Pancreas (tissue), 10 donors: Measurements from ENCODE around the gene BNIP5. TPM values are rescaled to one million over a fixed set of nuclear protein-coding genes. Genes with fewer than 3 reads are reported as not detected.

Experiments
- ATAC-seq, 4 donors: fragments of 200-7000 bp; cut with Tn5 transposase; one replicate each; pipeline versions ENCODE4 v1.8.0 to v1.9.1; 2020; ENCODE audit warnings: mild to moderate bottlenecking in 4 of 4, moderate library complexity in 4 of 4
- DNase-seq, 6 donors: peaks; one replicate each; pipeline ENCODE4 v3.0.0-alpha.2; 2020
- FAIRE-seq: peaks from 2 replicates; lab custom pipeline; 2012; peaks lifted over from hg19 to GRCh38; lab: Jason Lieb, UNC
- H3K27ac ChIP-seq, 4 donors: fragments of 200-600 bp; sonication (generic); 1 replicate in 3 of 4; 2 replicates in 1 of 4; pipeline versions ENCODE4 v1.5.0 to v1.8.0; 2020
- H3K27me3 ChIP-seq, 4 donors: fragments of 200-600 bp; one replicate each; pipeline ENCODE4 v1.8.0; 2021
- H3K36me3 ChIP-seq, 3 donors: fragments of 200-600 bp; sonication (generic) in 1 of 3; one replicate each; pipeline versions ENCODE4 v1.5.0 to v1.8.0; 2020 to 2021
- H3K4me1 ChIP-seq, 3 donors: fragments of 200-600 bp; one replicate each; pipeline ENCODE4 v1.8.0; 2021
- H3K4me3 ChIP-seq, 4 donors: fragments of 200-600 bp; sonication (generic) in 2 of 4; one replicate each; pipeline versions ENCODE4 v1.5.0 to v1.8.0; 2020 to 2021
- H3K9me3 ChIP-seq, 4 donors: fragments of 200-600 bp; one replicate each; pipeline ENCODE4 v1.8.0; 2021
- WGBS, 2 donors: extraction: QIAGEN DNeasy Blood & Tissue Kit; methylation state at CpG; one replicate each; pipeline ENCODE4 v1.1.7; 2013; 5-methylcytosine and 5-hydroxymethylcytosine counted together
- intact Hi-C, 3 donors: fragments of 100-400 bp; cut with DNase I; formaldehyde crosslinking; loops; one replicate each; pipeline versions ENCODE4 v1.11.1 to v1.14.2; 2022
- polyA plus RNA-seq, 2 donors: library from polyadenylated mRNA; stranded (reverse); fragments of 200-250 nt; gene quantifications; one replicate each; pipeline ENCODE4 v1.2.3, GENCODE V29; 2013
- total RNA-seq, 6 donors: library from RNA; stranded (reverse); fragmentation: NEBNext Ultra II Directional in 4 of 6; extraction: Animal tissue kit (Norgen Biotek cat#: 25700) in 4 of 6; gene quantifications; one replicate each; pipeline versions ENCODE4 v1.2.1 to v1.2.4, GENCODE V29; 2021 to 2023
- TF ChIP-seq, protein P1 (sequence below), 4 donors: fragments of 200-600 bp; sonication (generic) in 3 of 4; IDR thresholded peaks; one replicate each; pipeline versions ENCODE4 v1.5.0 to v1.8.0; 2021; ENCODE audit warnings: antibody characterized with exemption in 4 of 4
- donor health status: healthy with polysubstance abuse.
- donor health status: DM: no; HTN: no; CAD: no; lungs with moderate emphysema.
- donor health status: DM: no; HTN: no; CAD: no.
- donor health status: control.
- donor health status: control.
- donor health status: Bipolar disorder and iron deficiency.
- donor health status: DM: yes; HTN: yes; CAD: no.
- donor health status: DM: no; HTN: no; CAD: no.
- donor health status: DM: no; HTN: no; CAD: no.
- donor health status: DM: yes; HTN: yes; CAD: no.

Gene BNIP5
- total and polyA plus RNA-seq, 8 donors: 0.12 to 37.5 (median 0.38) TPM

DNA sequence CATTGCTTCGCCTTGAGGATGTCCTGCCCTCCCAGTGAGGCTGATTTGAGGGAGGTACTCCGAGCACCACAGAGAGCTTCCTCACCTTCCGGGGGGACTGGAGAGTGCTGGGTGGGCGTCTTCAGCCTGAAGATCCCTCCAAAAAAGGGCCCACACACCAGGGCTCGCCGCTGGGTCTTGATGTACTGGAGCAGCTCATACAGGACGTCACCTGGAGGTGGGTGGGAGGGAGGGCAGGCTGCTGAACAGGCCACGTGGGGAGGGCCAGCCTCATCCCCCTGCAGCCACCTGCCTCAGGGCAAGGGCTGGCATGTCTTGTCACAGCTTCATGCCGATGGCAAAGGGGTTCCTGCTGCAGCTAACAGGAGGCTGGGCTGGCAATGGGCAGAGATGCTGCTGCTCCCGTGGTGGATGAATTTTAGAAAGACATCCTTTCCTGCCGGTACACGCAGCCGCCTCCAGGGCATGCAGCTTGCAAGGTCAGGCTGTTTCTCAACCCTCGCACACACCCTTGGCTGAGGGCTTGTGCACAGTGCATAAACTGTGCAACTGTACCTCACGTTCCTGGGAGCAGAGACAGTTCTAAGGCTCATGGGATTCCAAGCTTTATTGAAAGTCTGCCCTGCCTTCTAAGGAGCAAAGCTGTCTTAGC, 36.8 kb upstream of the BNIP5 start:
- Histone ChIP-seq H3K9me3 (no peaks in the 10 kb centered on the region), H3K27me3 (no peaks in the 10 kb centered on the region), H3K4me1 (no peaks in the 10 kb centered on the region), H3K36me3 (no peaks in the 10 kb centered on the region), H3K27ac (no peak overlapping the region), H3K4me3 (no peak overlapping the region)
- intact Hi-C loops: no loop called here
- 48 to 54% methylated on average over 15 of the region's 15 CpGs for WGBS, 2 donors
- ATAC-seq (no peak), DNase-seq (no peak), FAIRE-seq (no peak)
- TF ChIP-seq, protein P1, sequence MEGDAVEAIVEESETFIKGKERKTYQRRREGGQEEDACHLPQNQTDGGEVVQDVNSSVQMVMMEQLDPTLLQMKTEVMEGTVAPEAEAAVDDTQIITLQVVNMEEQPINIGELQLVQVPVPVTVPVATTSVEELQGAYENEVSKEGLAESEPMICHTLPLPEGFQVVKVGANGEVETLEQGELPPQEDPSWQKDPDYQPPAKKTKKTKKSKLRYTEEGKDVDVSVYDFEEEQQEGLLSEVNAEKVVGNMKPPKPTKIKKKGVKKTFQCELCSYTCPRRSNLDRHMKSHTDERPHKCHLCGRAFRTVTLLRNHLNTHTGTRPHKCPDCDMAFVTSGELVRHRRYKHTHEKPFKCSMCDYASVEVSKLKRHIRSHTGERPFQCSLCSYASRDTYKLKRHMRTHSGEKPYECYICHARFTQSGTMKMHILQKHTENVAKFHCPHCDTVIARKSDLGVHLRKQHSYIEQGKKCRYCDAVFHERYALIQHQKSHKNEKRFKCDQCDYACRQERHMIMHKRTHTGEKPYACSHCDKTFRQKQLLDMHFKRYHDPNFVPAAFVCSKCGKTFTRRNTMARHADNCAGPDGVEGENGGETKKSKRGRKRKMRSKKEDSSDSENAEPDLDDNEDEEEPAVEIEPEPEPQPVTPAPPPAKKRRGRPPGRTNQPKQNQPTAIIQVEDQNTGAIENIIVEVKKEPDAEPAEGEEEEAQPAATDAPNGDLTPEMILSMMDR (IDR thresholded peaks at IDR 0.05): no peak

- no peaks in the 10 kb centered on the region for H3K9me3 ChIP-seq
- TF ChIP-seq, protein P1 (IDR thresholded peaks at IDR 0.05): no peak
- DNase-seq (no peak), FAIRE-seq (no peak), ATAC-seq (no peak)
- no peak overlapping the region for H3K27ac ChIP-seq
- intact Hi-C loops: no loop called here
- H3K4me3 ChIP-seq: no peak overlapping the region
- 87 to 91% methylated on average over 6 of the region's 6 CpGs for WGBS, 2 donors
- H3K4me1 ChIP-seq: no peaks in the 10 kb centered on the region
- no peaks in the 10 kb centered on the region for H3K27me3 ChIP-seq
- H3K36me3 ChIP-seq: no peaks in the 10 kb centered on the region
Observed at GRCh38 chr6:36372088-36372487, 35.4 kb upstream of the BNIP5 start.

DNA sequence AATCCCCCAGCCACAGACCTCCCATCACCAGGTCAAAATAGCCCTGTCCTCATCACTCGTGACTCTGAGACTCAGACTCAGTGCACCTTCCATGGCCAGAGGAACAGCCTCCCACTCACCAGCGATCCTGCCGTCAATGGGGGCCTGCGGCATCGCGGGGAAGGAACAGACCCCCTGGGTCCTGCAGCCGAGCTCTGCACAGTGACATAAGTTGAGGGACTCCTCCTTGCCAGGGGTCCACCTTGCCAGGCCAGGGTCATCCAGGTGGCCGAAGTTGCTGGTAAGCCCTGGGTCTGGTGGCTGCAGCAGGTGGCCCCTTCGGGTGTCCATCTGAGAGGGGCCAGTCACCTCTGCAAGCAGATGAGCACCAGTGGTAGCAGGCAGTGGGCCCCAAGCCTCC, 34.5 kb upstream of the BNIP5 start:
- Histone ChIP-seq H3K4me3 (no peak overlapping the region), H3K4me1 (no peaks in the 10 kb centered on the region), H3K27me3 (no peaks in the 10 kb centered on the region), H3K36me3 (no peaks in the 10 kb centered on the region), H3K27ac (no peak overlapping the region), H3K9me3 (no peaks in the 10 kb centered on the region)
- DNase-seq: no peak
- ATAC-seq: no peak
- no peak for FAIRE-seq
- intact Hi-C loops: no loop called here
- WGBS, 2 donors: 82 to 88% methylated on average over 9 of the region's 9 CpGs
- TF ChIP-seq, protein P1 (IDR thresholded peaks at IDR 0.05): no peak

DNA sequence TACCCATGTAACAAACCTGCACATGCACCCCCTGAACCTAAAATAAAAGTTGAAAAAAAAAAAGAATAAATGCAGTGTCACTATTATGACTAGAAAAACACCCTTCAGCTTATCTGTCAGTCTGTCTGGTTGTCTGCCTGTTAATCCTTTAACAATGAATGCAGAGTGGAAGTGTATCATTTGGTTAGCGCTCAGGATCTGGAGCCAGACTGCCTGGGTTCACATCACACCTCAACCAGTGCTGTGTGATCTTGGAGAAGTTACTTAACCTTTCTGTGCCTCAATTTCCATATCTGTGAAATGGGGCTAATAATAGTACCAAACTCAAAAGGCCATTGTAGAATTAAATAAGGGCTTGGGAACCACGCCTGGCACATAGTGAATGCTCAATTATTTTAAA, 34.0 kb upstream of the BNIP5 start:
- DNase-seq (no peak), ATAC-seq (no peak), FAIRE-seq (no peak)
- H3K4me3 ChIP-seq: no peak overlapping the region
- WGBS, 2 donors: 89 to 91% methylated on average over 2 of the region's 2 CpGs
- no peaks in the 10 kb centered on the region for H3K27me3 ChIP-seq
- H3K4me1 ChIP-seq: no peaks in the 10 kb centered on the region
- H3K9me3 ChIP-seq: no peaks in the 10 kb centered on the region
- intact Hi-C loops: no loop called here
- TF ChIP-seq, protein P1 (IDR thresholded peaks at IDR 0.05): no peak
- H3K36me3 ChIP-seq: no peaks in the 10 kb centered on the region
- no peak overlapping the region for H3K27ac ChIP-seq
